Stimulated activated naive B cell treated with anti-CD40 and anti-IgM and Interleukin-4, amounts not matched to agents 10 μg/mL and 1 μg/mL and 100 μg/mL, for 72 hours (primary cell): Measurements from ENCODE around the gene SH3BGRL2.
"Not testable (repeated sequence)": the region's sequence is repeated elsewhere in the genome, so short reads cannot be mapped to it uniquely, and the experiment has no call there.

Experiments
- ATAC-seq, 2 donors: fragments of 150-1000 bp; cut with Tn5 transposase; replicated peaks; 2 replicates each; pipeline ENCODE4 v1.10.0; 2021; ENCODE audit warnings: moderate library complexity in 1 of 2
- DNase-seq: peaks from one replicate; pipeline ENCODE4 v3.0.0; 2021
- H3K27ac Mint-ChIP-seq: one replicate; pipeline ENCODE4 v1.8.0; 2022; ENCODE audit warnings: mild to moderate bottlenecking, mixed read lengths
- H3K27me3 Mint-ChIP-seq, 2 donors: one replicate each; pipeline ENCODE4 v1.8.0; 2022; ENCODE audit warnings: mixed read lengths in 2 of 2
- H3K36me3 Mint-ChIP-seq, 2 donors: one replicate each; pipeline ENCODE4 v1.8.0; 2022; ENCODE audit warnings: mixed read lengths in 2 of 2, mild to moderate bottlenecking in 1 of 2
- H3K4me1 Mint-ChIP-seq, 2 donors: one replicate each; pipeline ENCODE4 v1.8.0; 2022; ENCODE audit warnings: mixed read lengths in 2 of 2, mild to moderate bottlenecking in 1 of 2
- H3K4me3 Mint-ChIP-seq, 2 donors: one replicate each; pipeline ENCODE4 v1.8.0; 2022; ENCODE audit warnings: mild to moderate bottlenecking in 2 of 2, mixed read lengths in 2 of 2, moderate library complexity in 1 of 2
- H3K9me3 Mint-ChIP-seq, 2 donors: one replicate each; pipeline ENCODE4 v1.8.0; 2022; ENCODE audit warnings: mixed read lengths in 2 of 2, mild to moderate bottlenecking in 1 of 2

The SH3BGRL2 gene

DNA sequence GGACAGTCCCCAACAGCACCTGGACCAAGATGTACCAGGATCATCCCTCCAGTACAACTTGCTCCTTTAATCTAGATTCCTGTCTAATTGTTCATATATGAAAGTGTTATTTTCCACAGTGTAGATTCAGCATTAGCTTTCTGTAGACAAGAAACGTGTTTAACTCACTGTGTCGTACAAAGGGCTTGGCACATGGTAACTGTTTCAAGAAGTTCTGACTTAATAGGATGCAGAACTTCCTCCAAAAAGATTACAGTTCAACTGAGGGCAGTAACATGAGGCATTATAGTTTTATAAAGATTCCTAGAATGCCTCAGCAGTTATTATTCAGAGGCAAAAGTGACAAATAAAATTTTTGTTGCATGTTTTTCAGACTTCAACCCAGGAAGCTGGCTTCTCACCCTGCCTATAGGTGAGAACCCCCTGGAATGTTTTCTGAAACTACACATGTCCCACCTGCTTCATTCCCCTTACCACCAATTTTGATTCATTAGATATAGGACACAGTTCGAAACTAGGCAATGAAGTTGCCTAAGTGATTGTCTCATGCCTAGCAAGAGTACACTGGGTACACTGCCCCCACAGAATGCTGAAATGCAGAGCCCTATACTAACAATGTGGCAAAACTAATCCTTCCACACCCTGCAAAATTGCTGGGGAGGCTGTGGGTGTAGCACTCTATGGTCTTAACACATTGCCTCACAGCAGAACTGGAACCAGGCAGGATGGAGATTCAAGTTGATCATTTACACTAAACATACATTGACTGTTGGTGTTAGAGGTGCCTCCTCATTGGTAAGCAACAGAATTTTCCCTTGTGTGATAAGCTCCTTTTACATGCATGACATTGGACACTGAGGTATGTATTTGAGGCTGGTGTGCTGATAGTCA is 22.6 kb upstream of the SH3BGRL2 start:
- peak in 1 of 2 donors; percentile 14 for ATAC-seq
- no peak overlapping the region for H3K4me3 Mint-ChIP-seq
- no peaks in the 10 kb centered on the region for H3K36me3 Mint-ChIP-seq
- DNase-seq, result no peak
- no peak overlapping the region for H3K27ac Mint-ChIP-seq
- H3K4me1 Mint-ChIP-seq, result no peaks in the 10 kb centered on the region
- peaks cover 0 to 11% of the 10 kb centered on the region in 2 donors for H3K27me3 Mint-ChIP-seq
- H3K9me3 Mint-ChIP-seq, result peaks cover 4% of the 10 kb centered on the region in 2 donors

DNA sequence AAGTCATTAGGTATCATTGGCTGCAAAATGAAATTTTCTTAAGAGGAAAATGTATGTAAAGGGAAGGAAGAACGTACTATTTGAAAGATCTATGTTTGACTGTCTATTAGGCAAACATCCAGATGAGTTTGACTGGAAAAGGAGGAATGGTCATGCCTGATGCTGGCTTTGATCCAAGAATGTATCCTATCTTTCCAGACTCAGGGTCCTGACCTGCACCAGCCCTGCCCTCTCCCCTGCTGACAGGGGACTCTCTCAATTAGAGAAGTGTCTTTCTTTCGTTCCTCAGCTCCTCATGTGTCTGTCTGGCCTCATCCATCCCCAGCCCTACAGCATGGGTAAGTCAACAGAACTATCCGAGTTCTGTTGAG is 21.9 kb upstream of the SH3BGRL2 start:
- H3K4me3 Mint-ChIP-seq, result no peak overlapping the region
- H3K9me3 Mint-ChIP-seq, result peaks cover 4% of the 10 kb centered on the region in 2 donors
- H3K4me1 Mint-ChIP-seq, result no peaks in the 10 kb centered on the region
- no peak for DNase-seq
- H3K27me3 Mint-ChIP-seq, result peaks cover 3 to 11% of the 10 kb centered on the region in 2 donors
- ATAC-seq, result no peak
- no peak overlapping the region for H3K27ac Mint-ChIP-seq
- no peaks in the 10 kb centered on the region for H3K36me3 Mint-ChIP-seq

- Mint-ChIP-seq H3K4me3 (no peak overlapping the region), H3K36me3 (no peaks in the 10 kb centered on the region), H3K9me3 (peaks cover 4% of the 10 kb centered on the region in 2 donors), H3K27me3 (peaks cover 3 to 11% of the 10 kb centered on the region in 2 donors), H3K4me1 (no peaks in the 10 kb centered on the region), H3K27ac (no peak overlapping the region)
- ATAC-seq (no peak), DNase-seq (no peak)
Measured at GRCh38 chr6:79610306-79611009, 20.7 kb upstream of the SH3BGRL2 start.

- ATAC-seq (no peak), DNase-seq (no peak)
- no peaks in the 10 kb centered on the region for H3K36me3 Mint-ChIP-seq
- H3K4me1 Mint-ChIP-seq, result no peaks in the 10 kb centered on the region
- peak overlapping the region; percentile 80 for H3K27ac Mint-ChIP-seq
- peaks cover 6 to 7% of the 10 kb centered on the region in 2 donors for H3K27me3 Mint-ChIP-seq
- H3K9me3 Mint-ChIP-seq, result peaks cover 4% of the 10 kb centered on the region in 2 donors
- H3K4me3 Mint-ChIP-seq, result no peak overlapping the region
Measured at GRCh38 chr6:79612457-79612856, 18.7 kb upstream of the SH3BGRL2 start.

DNA sequence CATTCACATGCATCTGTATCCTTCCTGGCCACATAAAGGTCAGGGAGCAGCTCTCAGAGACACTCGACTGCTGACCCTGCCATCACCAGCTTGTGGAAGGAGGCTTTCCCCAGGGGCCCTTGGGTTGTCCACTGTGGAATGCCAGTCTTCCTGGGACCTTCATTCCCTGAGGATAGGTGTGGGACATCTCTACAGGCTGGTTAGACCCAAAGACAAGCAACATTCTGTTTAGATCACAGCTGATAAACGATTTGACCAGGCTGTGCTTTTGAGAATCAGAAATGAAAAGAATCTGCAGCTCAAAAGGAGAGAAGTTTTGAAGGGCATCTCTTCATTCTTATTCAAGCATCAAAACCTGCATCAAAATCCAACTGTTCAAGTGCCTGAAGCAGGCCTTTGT is 18.2 kb upstream of the SH3BGRL2 start:
- peaks cover 2 to 7% of the 10 kb centered on the region in 2 donors for H3K27me3 Mint-ChIP-seq
- H3K27ac Mint-ChIP-seq, result peak overlapping the region; percentile 80
- peaks cover 1 to 2% of the 10 kb centered on the region in 2 donors for H3K9me3 Mint-ChIP-seq

GRCh38 chr6:79613912-79614311 is 17.2 kb upstream of the SH3BGRL2 start:
- no peak overlapping the region for H3K27ac Mint-ChIP-seq
- DNase-seq, result no peak
- no peak for ATAC-seq
- no peak overlapping the region for H3K4me3 Mint-ChIP-seq
- no peaks in the 10 kb centered on the region for H3K9me3 Mint-ChIP-seq
- peaks cover 0 to 8% of the 10 kb centered on the region in 2 donors for H3K27me3 Mint-ChIP-seq
- H3K4me1 Mint-ChIP-seq, result no peaks in the 10 kb centered on the region
- H3K36me3 Mint-ChIP-seq, result no peaks in the 10 kb centered on the region

More for the DNA sequence above, 18.2 kb upstream of the SH3BGRL2 start:
- no peak for DNase-seq
- ATAC-seq, result no peak
- Mint-ChIP-seq H3K4me1 (no peaks in the 10 kb centered on the region), H3K4me3 (no peak overlapping the region), H3K36me3 (no peaks in the 10 kb centered on the region)

DNA sequence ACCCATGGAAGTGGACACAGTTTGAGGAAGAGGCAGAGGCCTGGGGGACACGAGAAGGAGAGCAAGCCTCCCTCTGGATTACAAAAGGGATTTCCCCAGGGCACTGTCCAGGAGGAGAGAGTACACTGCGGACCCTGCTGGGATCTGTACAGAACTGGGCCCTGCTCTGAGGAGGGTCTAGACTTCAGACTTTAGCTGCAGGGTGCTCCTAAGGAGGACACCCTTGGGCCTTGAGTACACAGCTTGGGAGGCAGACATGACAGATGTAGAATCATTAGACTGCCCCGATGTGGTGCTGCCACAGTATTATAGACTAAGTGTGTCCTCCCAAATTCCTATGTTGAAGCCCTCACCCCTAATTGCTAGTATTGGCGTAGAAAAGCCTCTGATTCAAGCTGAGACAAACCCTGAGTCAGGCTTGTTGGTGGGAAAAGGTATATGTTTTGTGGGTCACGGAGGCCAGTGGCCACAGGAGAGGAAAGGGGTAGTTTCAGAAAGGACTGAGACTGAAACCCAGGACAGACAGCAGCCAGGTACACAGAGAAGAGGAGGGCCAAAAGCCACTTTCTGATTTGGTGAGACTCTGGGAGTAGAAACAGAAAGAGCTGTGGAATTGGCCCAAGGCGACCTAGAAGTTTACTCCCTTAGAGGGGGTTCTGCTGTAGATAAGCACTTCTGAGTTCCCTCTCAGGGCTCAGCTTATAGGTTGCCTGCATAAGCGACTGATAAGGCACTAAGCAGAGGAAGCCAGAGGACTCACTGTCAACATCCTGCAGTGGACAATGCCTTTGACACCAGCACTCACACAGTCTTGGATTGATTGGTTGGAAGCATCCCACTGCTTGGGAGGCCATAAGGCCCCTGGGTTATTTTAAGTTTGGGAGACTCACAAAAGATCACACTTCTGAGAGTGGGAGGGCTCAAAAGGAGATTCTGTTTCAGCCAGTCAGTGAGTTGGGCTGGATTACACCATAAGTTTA is 16.5 kb upstream of the SH3BGRL2 start:
- no peak for DNase-seq
- peaks cover 0 to 12% of the 10 kb centered on the region in 2 donors for H3K27me3 Mint-ChIP-seq
- no peak for ATAC-seq
- no peak overlapping the region for H3K27ac Mint-ChIP-seq
- no peaks in the 10 kb centered on the region for H3K9me3 Mint-ChIP-seq
- no peak overlapping the region for H3K4me3 Mint-ChIP-seq
- H3K4me1 Mint-ChIP-seq, result no peaks in the 10 kb centered on the region
- H3K36me3 Mint-ChIP-seq, result no peaks in the 10 kb centered on the region

DNA sequence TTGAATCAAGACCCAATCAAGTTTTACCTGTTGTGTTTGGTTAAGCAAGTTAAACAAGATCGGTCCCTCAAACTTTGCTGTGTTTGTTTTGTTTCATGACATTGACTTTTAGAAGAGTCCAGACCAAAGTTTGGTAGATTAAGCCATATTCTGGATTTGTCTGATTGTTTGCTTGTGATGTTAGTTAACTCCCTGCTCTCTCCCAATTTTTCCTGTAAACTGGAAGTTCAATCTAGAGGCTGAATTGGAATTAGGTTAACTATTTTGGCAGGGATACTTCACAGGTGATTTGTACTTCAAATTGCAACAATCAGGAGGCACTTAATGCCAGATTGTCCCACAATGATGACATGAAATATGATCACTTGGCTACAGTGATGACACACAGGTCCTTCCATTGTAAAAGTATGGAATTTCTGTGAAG is 13.6 kb upstream of the SH3BGRL2 start:
- no peak for DNase-seq
- H3K27ac Mint-ChIP-seq, result no peak overlapping the region
- ATAC-seq, result no peak
- no peaks in the 10 kb centered on the region for H3K9me3 Mint-ChIP-seq
- no peaks in the 10 kb centered on the region for H3K4me1 Mint-ChIP-seq
- H3K4me3 Mint-ChIP-seq, result no peak overlapping the region
- no peaks in the 10 kb centered on the region for H3K36me3 Mint-ChIP-seq
- peaks cover 0 to 12% of the 10 kb centered on the region in 2 donors for H3K27me3 Mint-ChIP-seq

DNA sequence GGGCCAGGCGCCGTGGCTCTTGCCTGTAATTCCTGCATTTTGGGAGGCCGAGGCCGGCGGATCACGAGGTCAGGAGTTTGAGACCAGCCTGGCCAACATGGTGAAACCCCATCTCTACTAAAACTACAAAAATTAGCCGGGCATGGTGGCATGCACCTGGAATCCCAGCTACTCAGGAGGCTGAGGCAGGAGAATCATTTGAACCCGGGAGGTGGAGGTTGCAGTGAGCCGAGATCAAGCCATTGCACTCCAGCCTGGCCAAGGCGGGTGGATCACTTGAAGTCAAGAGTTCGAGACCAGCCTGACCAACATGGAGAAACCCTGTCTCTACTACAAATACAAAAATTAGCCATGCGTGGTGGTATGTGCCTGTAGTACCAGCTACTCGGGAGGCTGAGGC is 12.7 kb upstream of the SH3BGRL2 start:
- not testable (repeated sequence) for ATAC-seq, H3K9me3 Mint-ChIP-seq, H3K4me1 Mint-ChIP-seq, H3K27ac Mint-ChIP-seq, DNase-seq, H3K36me3 Mint-ChIP-seq, H3K4me3 Mint-ChIP-seq
- peaks cover 0 to 12% of the 10 kb centered on the region in 2 donors for H3K27me3 Mint-ChIP-seq

DNA sequence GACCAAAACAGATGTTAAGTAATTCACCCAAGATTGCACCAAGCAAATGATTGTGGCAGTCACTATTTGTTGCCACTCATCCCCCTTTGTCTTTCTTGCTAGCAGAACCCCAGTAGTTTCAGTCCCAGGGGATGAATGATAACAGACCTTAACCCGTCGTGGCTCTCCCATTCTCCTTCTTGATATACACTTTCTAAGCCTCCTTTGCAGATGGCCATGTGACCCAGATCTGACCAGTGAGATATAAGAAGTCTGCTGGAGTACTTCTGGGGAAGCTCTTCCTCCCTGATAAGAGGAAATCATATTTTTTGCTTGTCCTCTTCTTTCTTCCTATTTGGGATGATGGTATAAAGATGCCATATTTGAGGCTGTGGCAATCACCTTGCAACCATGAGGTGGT is 9.6 kb upstream of the SH3BGRL2 start:
- no peak for ATAC-seq
- no peaks in the 10 kb centered on the region for H3K36me3 Mint-ChIP-seq
- DNase-seq, result no peak
- peaks cover 0 to 6% of the 10 kb centered on the region in 2 donors for H3K27me3 Mint-ChIP-seq
- no peaks in the 10 kb centered on the region for H3K9me3 Mint-ChIP-seq
- H3K27ac Mint-ChIP-seq, result no peak overlapping the region
- H3K4me3 Mint-ChIP-seq, result no peak overlapping the region
- H3K4me1 Mint-ChIP-seq, result no peaks in the 10 kb centered on the region

GRCh38 chr6:79622364-79622763 is 8.8 kb upstream of the SH3BGRL2 start:
- no peaks in the 10 kb centered on the region for H3K4me1 Mint-ChIP-seq
- no peak overlapping the region for H3K4me3 Mint-ChIP-seq
- H3K9me3 Mint-ChIP-seq, result no peaks in the 10 kb centered on the region
- no peak overlapping the region for H3K27ac Mint-ChIP-seq
- H3K27me3 Mint-ChIP-seq, result peaks cover 6 to 8% of the 10 kb centered on the region in 2 donors
- ATAC-seq, result no peak
- DNase-seq, result no peak
- H3K36me3 Mint-ChIP-seq, result no peaks in the 10 kb centered on the region

- Mint-ChIP-seq H3K27me3 (peaks cover 6 to 8% of the 10 kb centered on the region in 2 donors), H3K4me3 (no peak overlapping the region), H3K36me3 (no peaks in the 10 kb centered on the region), H3K4me1 (no peaks in the 10 kb centered on the region), H3K27ac (no peak overlapping the region), H3K9me3 (no peaks in the 10 kb centered on the region)
- DNase-seq (no peak), ATAC-seq (no peak)
Measured at GRCh38 chr6:79623106-79623505, 8.0 kb upstream of the SH3BGRL2 start.

GRCh38 chr6:79625746-79626145 is 5.4 kb upstream of the SH3BGRL2 start:
- no peak overlapping the region for H3K4me3 Mint-ChIP-seq
- H3K36me3 Mint-ChIP-seq, result no peaks in the 10 kb centered on the region
- ATAC-seq, result no peak
- DNase-seq, result no peak
- no peak overlapping the region for H3K27ac Mint-ChIP-seq
- peaks cover 22 to 24% of the 10 kb centered on the region in 2 donors for H3K27me3 Mint-ChIP-seq
- H3K9me3 Mint-ChIP-seq, result no peaks in the 10 kb centered on the region
- peaks cover 1% of the 10 kb centered on the region in 2 donors for H3K4me1 Mint-ChIP-seq

DNA sequence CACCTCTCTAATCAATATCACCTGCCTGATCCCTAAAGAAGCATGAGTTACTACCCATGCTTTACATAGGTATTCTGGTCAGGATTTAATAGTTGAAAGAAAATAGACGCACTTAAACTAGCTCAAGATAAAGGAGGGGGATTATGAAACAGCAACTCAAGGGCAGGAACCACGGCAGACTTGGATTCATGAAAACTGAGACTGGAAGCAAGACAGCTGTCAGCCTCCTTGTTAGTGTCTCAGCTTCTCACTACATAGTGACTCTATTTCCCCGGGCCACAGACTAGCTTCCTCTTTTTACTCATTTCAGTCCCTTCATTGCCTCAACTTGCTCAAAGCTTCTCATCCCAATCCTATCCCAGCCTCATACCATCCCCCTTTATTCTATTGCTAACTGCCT is 4.3 kb upstream of the SH3BGRL2 start:
- no peaks in the 10 kb centered on the region for H3K36me3 Mint-ChIP-seq
- no peak overlapping the region for H3K27ac Mint-ChIP-seq
- H3K27me3 Mint-ChIP-seq, result peaks cover 30 to 35% of the 10 kb centered on the region in 2 donors
- H3K4me1 Mint-ChIP-seq, result peaks cover 9 to 12% of the 10 kb centered on the region in 2 donors
- ATAC-seq (no peak), DNase-seq (no peak)
- no peak overlapping the region for H3K4me3 Mint-ChIP-seq
- no peaks in the 10 kb centered on the region for H3K9me3 Mint-ChIP-seq
